Measurements from ENCODE around the gene FGD4. TPM values are rescaled to one million over a fixed set of nuclear protein-coding genes. Genes with fewer than 3 reads are reported as not detected.

FGD4 gene
- total and polyA plus RNA-seq, 2 of the 4 experiments (the other 2 are of a cell fraction), result 2.1 to 8.8 TPM

GRCh38 chr12:32477714-32478113, 78.4 kb downstream of the FGD4 start:
- POLR2A ChIA-PET (ENCODE audit: unreplicated experiment), result no interaction called here

More at GRCh38 chr12:32477714-32478113, 78.4 kb downstream of the FGD4 start:
- Histone ChIP-seq H3K79me1 (ENCODE audit: low read depth in 1 of 2, low read length in 2 of 2) (no peaks in the 10 kb centered on the region), H3K56ac (ENCODE audit: extremely low read depth, insufficient read depth, low read length) (no peak overlapping the region), H2AK5ac (ENCODE audit: low read depth, low read length) (no peak overlapping the region), H3K18ac (ENCODE audit: low read depth, low read length) (no peak overlapping the region), H4K8ac (ENCODE audit: low read depth in 2 of 2, low read length in 2 of 2) (no peak overlapping the region), H3K4me2 (ENCODE audit: low read depth, low read length) (no peak overlapping the region), H3K27ac (ENCODE audit: insufficient read depth, low read length) (no peak overlapping the region), H3K4me3 (ENCODE audit: insufficient read depth, low read depth, low read length) (no peak overlapping the region), H3K9me1 (ENCODE audit: insufficient read depth, low read length) (no peaks in the 10 kb centered on the region), H3K9me3 (ENCODE audit: control insufficient read depth, insufficient read depth, low read length) (no peaks in the 10 kb centered on the region), H2BK20ac (ENCODE audit: low read depth, low read length) (no peak overlapping the region), H3K4me1 (ENCODE audit: control insufficient read depth, insufficient read depth, low read length) (no peaks in the 10 kb centered on the region), H3K36me3 (ENCODE audit: control insufficient read depth, insufficient read depth, low read length) (no peaks in the 10 kb centered on the region), H2BK120ac (ENCODE audit: low read depth, low read length) (no peak overlapping the region), H3K9ac (ENCODE audit: low read depth, low read length) (no peak overlapping the region), H4K5ac (ENCODE audit: low read depth, low read length) (no peak overlapping the region), H3K23ac (ENCODE audit: low read depth, low read length) (no peak overlapping the region; the same call in 1 of the 2 replicates), H3K14ac (replicated peaks; ENCODE audit: low read depth, low read length) (no peak overlapping the region), H4K91ac (ENCODE audit: insufficient read depth, low read depth, low read length) (no peak overlapping the region), H2AFZ (replicated peaks; ENCODE audit: low read length, poor library complexity) (no peak overlapping the region), H4K20me1 (ENCODE audit: insufficient read depth, low read length) (no peaks in the 10 kb centered on the region), H3K4ac (ENCODE audit: low read depth, low read length) (no peak overlapping the region), H2BK5ac (ENCODE audit: low read depth, low read length, poor library complexity, severe bottlenecking) (no peak overlapping the region), H2BK15ac (ENCODE audit: low read depth, low read length) (no peak overlapping the region), H2AK9ac (replicated peaks; ENCODE audit: low read depth, low read length, poor library complexity) (no peak overlapping the region), H3K27me3 (ENCODE audit: control insufficient read depth, insufficient read depth, low read length) (peaks cover 2% of the 10 kb centered on the region)
- dilution Hi-C loops (cut with HindIII; ENCODE audit: low sequenced_read_pairs, unreplicated experiment), result no loop called here
- in situ Hi-C loops (cut with MboI; ENCODE audit: low sequenced_read_pairs), result no loop called here
- DNase-seq, result no peak
- TF ChIP-seq, protein P1, sequence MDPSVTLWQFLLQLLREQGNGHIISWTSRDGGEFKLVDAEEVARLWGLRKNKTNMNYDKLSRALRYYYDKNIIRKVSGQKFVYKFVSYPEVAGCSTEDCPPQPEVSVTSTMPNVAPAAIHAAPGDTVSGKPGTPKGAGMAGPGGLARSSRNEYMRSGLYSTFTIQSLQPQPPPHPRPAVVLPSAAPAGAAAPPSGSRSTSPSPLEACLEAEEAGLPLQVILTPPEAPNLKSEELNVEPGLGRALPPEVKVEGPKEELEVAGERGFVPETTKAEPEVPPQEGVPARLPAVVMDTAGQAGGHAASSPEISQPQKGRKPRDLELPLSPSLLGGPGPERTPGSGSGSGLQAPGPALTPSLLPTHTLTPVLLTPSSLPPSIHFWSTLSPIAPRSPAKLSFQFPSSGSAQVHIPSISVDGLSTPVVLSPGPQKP (IDR thresholded peaks at IDR 0.05; ENCODE audit: borderline replicate concordance, low read depth, low read length), result no peak
- TF ChIP-seq FOS (IDR thresholded peaks at IDR 0.05; ENCODE audit: low read depth, low read length), result no peak
- TF ChIP-seq POLR2A (IDR thresholded peaks at IDR 0.05; ENCODE audit: low read depth, low read length), result no peak
- TF ChIP-seq, protein P2, sequence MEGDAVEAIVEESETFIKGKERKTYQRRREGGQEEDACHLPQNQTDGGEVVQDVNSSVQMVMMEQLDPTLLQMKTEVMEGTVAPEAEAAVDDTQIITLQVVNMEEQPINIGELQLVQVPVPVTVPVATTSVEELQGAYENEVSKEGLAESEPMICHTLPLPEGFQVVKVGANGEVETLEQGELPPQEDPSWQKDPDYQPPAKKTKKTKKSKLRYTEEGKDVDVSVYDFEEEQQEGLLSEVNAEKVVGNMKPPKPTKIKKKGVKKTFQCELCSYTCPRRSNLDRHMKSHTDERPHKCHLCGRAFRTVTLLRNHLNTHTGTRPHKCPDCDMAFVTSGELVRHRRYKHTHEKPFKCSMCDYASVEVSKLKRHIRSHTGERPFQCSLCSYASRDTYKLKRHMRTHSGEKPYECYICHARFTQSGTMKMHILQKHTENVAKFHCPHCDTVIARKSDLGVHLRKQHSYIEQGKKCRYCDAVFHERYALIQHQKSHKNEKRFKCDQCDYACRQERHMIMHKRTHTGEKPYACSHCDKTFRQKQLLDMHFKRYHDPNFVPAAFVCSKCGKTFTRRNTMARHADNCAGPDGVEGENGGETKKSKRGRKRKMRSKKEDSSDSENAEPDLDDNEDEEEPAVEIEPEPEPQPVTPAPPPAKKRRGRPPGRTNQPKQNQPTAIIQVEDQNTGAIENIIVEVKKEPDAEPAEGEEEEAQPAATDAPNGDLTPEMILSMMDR (conservative IDR thresholded peaks at IDR 0.05; ENCODE audit: low read depth, low read length), result no peak
- TF ChIP-seq MAZ (IDR thresholded peaks at IDR 0.05; ENCODE audit: borderline replicate concordance, low read depth, low read length), result no peak
- TF ChIP-seq CEBPB (IDR thresholded peaks at IDR 0.05; ENCODE audit: low read depth, low read length), result no peak
- no peak for TF ChIP-seq MAFK (IDR thresholded peaks at IDR 0.05; ENCODE audit: low read depth, low read length)
- TF ChIP-seq, protein P3, sequence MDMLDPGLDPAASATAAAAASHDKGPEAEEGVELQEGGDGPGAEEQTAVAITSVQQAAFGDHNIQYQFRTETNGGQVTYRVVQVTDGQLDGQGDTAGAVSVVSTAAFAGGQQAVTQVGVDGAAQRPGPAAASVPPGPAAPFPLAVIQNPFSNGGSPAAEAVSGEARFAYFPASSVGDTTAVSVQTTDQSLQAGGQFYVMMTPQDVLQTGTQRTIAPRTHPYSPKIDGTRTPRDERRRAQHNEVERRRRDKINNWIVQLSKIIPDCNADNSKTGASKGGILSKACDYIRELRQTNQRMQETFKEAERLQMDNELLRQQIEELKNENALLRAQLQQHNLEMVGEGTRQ (IDR thresholded peaks at IDR 0.05; ENCODE audit: low read depth, low read length), result no peak
- no peak for TF ChIP-seq RAD21 (IDR thresholded peaks at IDR 0.05; ENCODE audit: low read length)
- CTCF ChIA-PET, result no interaction called here
- intact Hi-C loops (cut with micrococcal nuclease), result no loop called here
- no TSS peak for BruUV-seq (replicated peaks)
- WGBS, 2 experiments (ENCODE audit: extremely low coverage in 2 of 2, insufficient read length in 1 of 2), result no CpG with 5 or more reads among the region's 2 CpGs
- no peak for ATAC-seq (ENCODE audit: low read depth)

Measured in IMR-90 (cell line).